ENCODE results near the gene C19orf33.

GRCh38 chr19:38346837-38347236 lies 42.8 kb downstream of the C19orf33 start:
- TF ChIP-seq CTCF (IDR thresholded peaks at IDR 0.05) (no peak), POLR2A (IDR thresholded peaks at IDR 0.05) (no peak)

Data from heart left ventricle (tissue), 13 donors.